Dendritic cell treated with granulocyte-macrophage colony-stimulating factor and Interleukin-4, amounts not matched to agents 40 ng/mL and 50 ng/mL, for 4 days (primary cell): ENCODE measurements around the gene MXRA7.
"Not testable (repeated sequence)": the region's sequence is repeated elsewhere in the genome, so short reads cannot be mapped to it uniquely, and the experiment has no call there.

Source experiments
- H3K27ac Mint-ChIP-seq: one replicate; pipeline ENCODE4 v1.8.0; 2022; ENCODE audit warnings: mild to moderate bottlenecking, mixed read lengths
- H3K27me3 Mint-ChIP-seq: one replicate; pipeline ENCODE4 v1.8.0; 2022; ENCODE audit warnings: mild to moderate bottlenecking, mixed read lengths
- H3K36me3 Mint-ChIP-seq: one replicate; pipeline ENCODE4 v1.8.0; 2022; ENCODE audit warnings: low read depth, mixed read lengths
- H3K4me1 Mint-ChIP-seq: one replicate; pipeline ENCODE4 v1.8.0; 2022; ENCODE audit warnings: low read depth, mixed read lengths
- H3K4me3 Mint-ChIP-seq: one replicate; pipeline ENCODE4 v1.8.0; 2022; ENCODE audit warnings: mild to moderate bottlenecking, moderate library complexity, mixed read lengths
- H3K9me3 Mint-ChIP-seq: one replicate; pipeline ENCODE4 v1.8.0; 2022; ENCODE audit warnings: mixed read lengths
- intact Hi-C: fragments of 100-400 bp; cut with micrococcal nuclease; formaldehyde crosslinking; loops from one replicate; pipeline ENCODE4 v1.15.0; 2022

The MXRA7 gene

DNA sequence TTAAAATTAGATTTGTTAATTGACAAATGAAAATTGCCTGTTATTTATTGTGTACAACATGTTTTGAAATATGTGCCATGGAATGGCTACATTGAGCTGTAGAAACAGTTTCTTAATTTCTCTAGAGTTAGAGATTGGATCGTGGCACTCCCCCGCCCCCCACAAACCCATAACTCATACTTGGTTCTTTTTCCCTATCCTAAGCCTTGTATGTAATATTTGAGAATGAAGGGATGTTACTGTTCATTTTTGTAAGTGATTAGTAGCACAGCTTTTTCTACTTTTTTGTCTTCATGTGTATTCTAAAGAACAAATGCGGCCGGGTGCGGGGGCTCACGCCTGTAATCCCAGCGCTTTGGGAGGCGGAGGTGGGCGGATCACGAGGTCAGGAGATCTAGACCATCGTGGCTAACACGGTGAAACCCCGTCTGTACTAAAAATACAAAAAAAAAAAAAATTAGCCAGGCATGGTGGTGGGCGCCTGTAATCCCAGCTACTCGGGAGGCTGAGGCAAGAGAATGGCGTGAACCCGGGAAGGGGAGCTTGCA is 28.9 kb upstream of the MXRA7 start:
- H3K27me3 Mint-ChIP-seq, intact Hi-C loops, H3K4me3 Mint-ChIP-seq, H3K9me3 Mint-ChIP-seq, H3K27ac Mint-ChIP-seq: not testable (repeated sequence)
- Mint-ChIP-seq H3K36me3 (peaks cover 75% of the 10 kb centered on the region), H3K4me1 (peaks cover 17% of the 10 kb centered on the region)

DNA sequence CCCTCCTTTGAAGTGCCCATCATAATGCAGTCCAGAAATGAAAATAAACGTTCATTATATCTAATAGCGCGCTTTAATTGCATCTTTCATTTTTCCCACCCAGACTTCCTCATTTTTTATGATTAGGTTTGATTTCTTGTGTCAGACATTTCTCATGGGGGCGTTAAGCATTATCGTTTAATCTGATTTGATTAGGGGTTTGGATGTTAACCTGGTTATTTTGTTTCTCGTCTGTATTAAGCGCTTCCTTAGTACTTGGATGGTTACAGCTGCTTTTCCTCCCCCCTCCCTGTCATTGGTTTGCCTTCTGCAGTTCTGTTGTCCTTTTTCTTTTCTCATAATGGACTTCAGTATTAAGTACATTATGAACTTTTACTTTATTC is 27.7 kb upstream of the MXRA7 start:
- Mint-ChIP-seq H3K36me3 (peaks cover 75% of the 10 kb centered on the region), H3K4me1 (peaks cover 29% of the 10 kb centered on the region), H3K9me3 (no peaks in the 10 kb centered on the region), H3K4me3 (peak overlapping the region; percentile 92), H3K27me3 (no peaks in the 10 kb centered on the region), H3K27ac (peak overlapping the region; percentile 96)
- intact Hi-C loops: no loop called here

DNA sequence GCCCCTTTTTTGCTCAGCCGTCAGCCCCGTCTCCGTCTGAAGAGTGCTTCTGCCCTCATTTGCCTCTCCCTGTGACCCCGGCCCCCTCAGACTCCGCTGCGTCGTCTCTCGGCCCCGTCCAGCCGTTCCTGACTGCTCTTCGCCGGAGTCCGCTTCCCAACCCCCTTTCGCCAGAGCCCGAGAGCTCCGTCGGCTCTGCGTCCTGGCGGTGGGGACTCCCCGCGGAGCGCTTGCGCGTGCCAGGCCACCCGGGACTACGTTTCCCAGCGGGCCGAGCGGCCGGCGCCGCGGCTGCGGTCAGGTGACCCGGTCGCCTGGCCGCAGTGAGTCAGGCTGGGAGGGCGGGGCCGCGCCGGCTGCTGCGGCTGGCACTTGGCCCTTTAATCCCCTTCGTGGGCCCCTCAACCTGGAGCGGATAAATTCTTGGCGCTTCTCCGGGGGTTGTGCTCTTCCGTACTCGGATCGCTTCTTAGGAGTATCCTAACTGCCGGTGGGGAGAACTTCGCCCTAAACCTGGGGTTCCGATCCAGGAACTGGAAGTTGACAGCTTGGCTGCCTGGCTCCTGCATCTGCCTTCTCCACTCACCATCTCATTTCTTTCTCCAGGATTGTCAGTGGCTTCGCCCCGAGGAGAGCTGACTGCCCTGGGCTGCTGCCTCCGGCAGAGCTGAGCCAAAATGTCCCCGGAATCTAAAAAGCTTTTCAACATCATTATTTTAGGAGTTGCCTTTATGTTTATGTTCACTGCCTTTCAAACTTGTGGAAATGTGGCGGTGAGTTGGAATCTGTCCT is 27.1 kb upstream of the MXRA7 start, which contains the start of gene MFSD11:
Gene MFSD11 (plus strand): TSS at position 444 of the 792 bp plus-strand sequence. CDS start 234 bp downstream, at position 678.
- H3K4me1 Mint-ChIP-seq: peaks cover 34% of the 10 kb centered on the region
- H3K4me3 Mint-ChIP-seq: peak within 1 kb of the TSS; percentile 92
- H3K36me3 Mint-ChIP-seq: peaks cover 78% of the 10 kb centered on the region
- intact Hi-C loops: loop anchor here (2.0 kb wide), 1 partner anchor 403 kb away; the partner anchor contains the start of gene SEC14L1
- no peaks in the 10 kb centered on the region for H3K9me3 Mint-ChIP-seq
- no peaks in the 10 kb centered on the region for H3K27me3 Mint-ChIP-seq
- H3K27ac Mint-ChIP-seq: peak within 1 kb of the TSS; percentile 96

DNA sequence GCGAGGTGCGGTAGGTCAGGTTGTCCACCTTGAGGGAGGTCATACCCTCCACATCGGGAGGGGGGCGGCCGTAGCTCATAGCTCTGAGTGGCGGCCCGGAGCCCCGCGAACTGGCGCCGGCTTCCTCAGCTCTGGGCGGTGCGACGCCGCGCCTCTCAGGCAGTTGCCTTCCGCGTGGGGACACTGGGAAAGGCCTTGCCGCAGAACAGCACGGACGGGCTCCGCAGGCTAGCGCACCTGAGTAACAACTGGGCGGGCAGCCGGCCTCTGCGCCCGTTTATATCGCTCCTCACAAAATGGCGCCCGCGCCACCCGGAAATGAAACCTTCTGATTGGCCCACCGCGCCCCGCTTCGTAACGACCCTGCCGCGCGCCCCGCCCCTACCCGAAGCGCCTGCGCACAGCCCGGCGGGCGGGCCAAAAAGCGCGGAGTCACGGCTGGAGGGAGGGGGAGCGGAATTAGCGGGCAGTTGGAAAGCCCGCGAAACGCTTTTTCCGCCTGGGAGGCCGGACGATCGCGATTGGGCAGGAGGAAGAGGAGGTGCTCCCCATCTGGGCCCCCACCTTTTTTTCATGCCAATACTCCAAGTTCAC is 26.4 kb upstream of the MXRA7 start, which contains the start of gene SRSF2:
Gene SRSF2 (minus strand): TSS at position 250 of the 594 bp plus-strand sequence. CDS start 171 bp downstream, at position 79.
- intact Hi-C loops: loop anchor here (2.0 kb wide), 1 partner anchor 404 kb away; the partner anchor contains the start of gene SEC14L1
- peaks cover 34% of the 10 kb centered on the region for H3K4me1 Mint-ChIP-seq
- H3K9me3 Mint-ChIP-seq: no peaks in the 10 kb centered on the region
- H3K27ac Mint-ChIP-seq: peak within 1 kb of the TSS; percentile 96
- H3K36me3 Mint-ChIP-seq: peaks cover 78% of the 10 kb centered on the region
- no peaks in the 10 kb centered on the region for H3K27me3 Mint-ChIP-seq
- peak within 1 kb of the TSS; percentile 92 for H3K4me3 Mint-ChIP-seq

DNA sequence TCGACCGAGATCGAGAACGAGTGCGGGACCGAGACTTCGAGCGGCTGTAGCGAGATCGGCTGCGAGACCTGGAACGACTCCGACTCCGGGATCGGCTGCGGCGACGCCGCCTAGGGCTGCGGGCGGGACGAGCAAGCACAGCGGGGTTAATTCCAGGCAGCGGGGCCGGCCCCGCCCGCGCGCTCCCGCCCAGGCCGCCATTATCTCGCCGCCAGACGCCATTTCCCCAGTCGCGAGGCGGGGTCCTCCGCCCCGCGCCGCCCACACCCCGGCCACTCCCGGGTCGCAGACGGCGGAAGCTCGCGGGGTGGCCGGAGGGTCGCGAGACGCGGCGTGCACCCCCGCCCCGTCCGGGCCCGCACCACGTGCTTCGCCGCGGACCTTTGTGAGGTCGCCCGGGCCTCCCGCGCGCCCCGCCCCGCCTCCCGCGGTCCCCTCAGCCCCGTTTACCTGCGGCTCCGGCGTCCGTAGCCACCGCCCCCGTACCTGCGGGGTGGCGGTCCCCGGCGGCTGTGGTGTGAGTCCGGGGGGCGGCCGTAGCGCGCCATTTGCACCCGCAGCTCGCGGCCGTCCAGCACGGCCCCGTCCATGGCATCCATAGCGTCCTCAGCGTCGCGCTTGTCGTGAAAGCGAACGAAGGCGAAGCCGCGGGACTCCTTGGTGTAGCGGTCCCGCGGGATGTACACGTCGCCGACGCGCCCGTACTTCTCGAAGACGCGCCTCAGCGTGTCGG is 25.8 kb upstream of the MXRA7 start:
- intact Hi-C loops: loop anchor here (2.0 kb wide), 1 partner anchor 404 kb away; the partner anchor contains the start of gene SEC14L1
- Mint-ChIP-seq H3K27me3 (no peaks in the 10 kb centered on the region), H3K4me1 (peaks cover 34% of the 10 kb centered on the region), H3K4me3 (peak overlapping the region; percentile 92), H3K27ac (peak overlapping the region; percentile 96), H3K36me3 (peaks cover 78% of the 10 kb centered on the region), H3K9me3 (no peaks in the 10 kb centered on the region)

DNA sequence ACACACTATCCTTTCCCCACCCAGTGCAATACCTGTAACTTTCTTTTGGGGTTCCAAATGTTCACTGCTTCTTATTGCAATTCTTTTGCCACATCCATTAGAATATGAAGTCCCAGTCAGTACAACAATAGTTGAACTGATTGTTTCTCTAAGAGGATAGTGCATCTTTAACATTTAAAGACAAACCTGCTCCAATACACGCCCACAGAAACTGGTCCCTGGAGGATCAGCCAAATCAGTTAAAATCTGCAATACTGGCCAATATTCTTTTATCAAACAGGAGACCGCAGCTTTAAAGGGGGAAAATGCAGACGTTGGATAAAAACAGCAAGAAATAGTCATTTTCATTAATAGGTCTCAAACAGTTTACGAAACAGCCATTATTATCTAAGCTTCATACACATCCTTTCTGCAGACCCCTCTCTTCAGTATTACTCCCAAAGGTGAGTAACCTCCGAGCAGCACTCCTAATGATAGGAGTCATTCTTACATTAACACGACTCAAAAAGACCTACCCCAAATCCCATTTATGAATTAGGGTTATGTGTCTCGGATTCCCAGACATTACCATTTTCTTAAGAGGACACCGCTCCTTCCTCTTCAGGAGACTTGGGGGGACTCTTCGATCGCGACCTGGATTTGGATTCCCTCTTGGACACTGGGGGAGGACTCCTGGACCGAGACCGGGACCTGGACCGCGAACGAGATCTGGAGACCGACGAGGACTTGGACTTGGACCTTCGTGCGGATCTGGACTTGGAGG is 25.0 kb upstream of the MXRA7 start:
- no peaks in the 10 kb centered on the region for H3K27me3 Mint-ChIP-seq
- no peaks in the 10 kb centered on the region for H3K9me3 Mint-ChIP-seq
- H3K36me3 Mint-ChIP-seq: peaks cover 78% of the 10 kb centered on the region
- peak overlapping the region; percentile 96 for H3K27ac Mint-ChIP-seq
- H3K4me1 Mint-ChIP-seq: peaks cover 34% of the 10 kb centered on the region
- intact Hi-C loops: loop anchor here (1.0 to 2.0 kb wide), 2 partner anchors 8 to 405 kb away; partner anchors contain the start of gene SEC14L1
- H3K4me3 Mint-ChIP-seq: peak overlapping the region; percentile 92

DNA sequence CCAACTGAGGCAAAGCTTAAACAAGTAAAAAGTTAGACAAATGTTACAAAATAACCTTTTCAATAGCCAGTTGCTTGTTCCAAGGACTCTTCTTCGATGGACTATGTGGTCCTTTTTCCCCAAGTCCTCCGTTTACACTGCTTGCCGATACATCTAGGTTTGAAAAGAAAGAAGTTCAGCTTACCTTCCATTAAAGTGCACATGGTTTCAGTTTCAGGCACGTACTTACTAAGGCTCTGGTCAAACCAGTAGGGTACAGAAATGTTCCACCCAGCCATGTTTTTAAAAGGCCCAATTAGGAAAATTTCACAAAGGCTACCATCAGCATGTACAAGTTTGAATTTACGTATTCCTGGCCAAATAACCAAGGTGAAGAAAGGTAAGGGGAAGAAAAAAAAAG is 24.2 kb upstream of the MXRA7 start:
- Mint-ChIP-seq H3K27me3 (no peaks in the 10 kb centered on the region), H3K27ac (peak overlapping the region; percentile 96), H3K4me1 (peaks cover 34% of the 10 kb centered on the region), H3K36me3 (peaks cover 84% of the 10 kb centered on the region), H3K9me3 (no peaks in the 10 kb centered on the region), H3K4me3 (peak overlapping the region; percentile 92)
- intact Hi-C loops: loop anchor here (1.0 kb wide), 1 partner anchor 8 kb away; no protein-coding TSS in a partner anchor

DNA sequence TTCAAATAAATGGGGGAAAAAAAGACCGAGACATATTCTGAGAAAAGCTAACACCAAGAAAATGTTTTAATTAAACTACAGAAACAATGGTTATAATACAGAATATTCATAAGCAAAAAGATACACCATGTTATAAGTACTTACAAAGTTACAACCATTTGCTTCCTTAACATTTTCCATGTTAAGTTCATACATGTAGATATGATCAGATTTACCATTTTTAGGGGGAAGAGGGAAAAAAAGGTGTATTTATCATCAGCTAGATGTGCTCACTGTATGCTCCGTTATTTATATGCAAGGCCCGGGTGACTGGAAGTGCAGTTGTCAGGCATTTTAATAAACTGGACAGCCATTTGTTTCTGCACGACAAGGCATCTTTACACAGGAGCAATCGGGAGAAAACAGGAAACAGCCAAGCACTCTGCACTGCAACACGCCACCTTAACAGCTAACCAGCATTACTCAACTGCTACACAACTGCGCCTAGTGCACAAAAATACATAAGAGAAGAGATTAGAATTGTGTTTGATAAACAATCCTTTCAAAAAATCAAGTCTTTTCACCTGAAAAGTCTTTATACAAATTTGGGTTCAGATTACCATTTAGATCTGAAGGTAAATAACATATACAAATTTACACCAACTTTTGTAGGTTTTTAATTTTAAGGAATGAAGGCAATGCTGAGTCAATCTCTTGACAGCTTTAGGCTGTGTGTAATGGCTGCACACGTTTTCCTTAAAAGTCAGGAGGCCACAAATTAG is 23.5 kb upstream of the MXRA7 start:
- H3K36me3 Mint-ChIP-seq: peaks cover 91% of the 10 kb centered on the region

DNA sequence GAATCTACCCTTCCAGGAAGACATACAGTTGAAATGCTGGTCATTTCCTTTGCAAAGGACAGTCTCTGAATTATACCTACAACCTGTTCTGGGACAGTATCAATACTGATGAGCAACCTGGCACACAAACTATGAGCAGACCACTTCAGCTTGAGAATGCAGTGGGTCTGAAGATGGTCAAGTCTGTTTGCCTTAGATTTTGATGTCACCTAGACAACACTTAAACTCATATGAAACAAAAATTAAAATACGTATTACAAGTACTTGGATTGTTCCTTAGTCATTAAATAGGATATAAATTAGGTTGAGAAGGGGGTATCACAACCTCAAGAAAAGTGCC is 22.8 kb upstream of the MXRA7 start:
- Mint-ChIP-seq H3K27me3 (no peaks in the 10 kb centered on the region), H3K36me3 (peaks cover 98% of the 10 kb centered on the region), H3K4me3 (peak overlapping the region; percentile 92), H3K27ac (no peak overlapping the region), H3K9me3 (no peaks in the 10 kb centered on the region), H3K4me1 (peaks cover 29% of the 10 kb centered on the region)
- intact Hi-C loops: no loop called here

More for the DNA sequence above, 23.5 kb upstream of the MXRA7 start:
- no peaks in the 10 kb centered on the region for H3K27me3 Mint-ChIP-seq
- peak overlapping the region; percentile 50 for H3K27ac Mint-ChIP-seq
- peak overlapping the region; percentile 92 for H3K4me3 Mint-ChIP-seq
- intact Hi-C loops: no loop called here
- H3K4me1 Mint-ChIP-seq: peaks cover 34% of the 10 kb centered on the region
- no peaks in the 10 kb centered on the region for H3K9me3 Mint-ChIP-seq

DNA sequence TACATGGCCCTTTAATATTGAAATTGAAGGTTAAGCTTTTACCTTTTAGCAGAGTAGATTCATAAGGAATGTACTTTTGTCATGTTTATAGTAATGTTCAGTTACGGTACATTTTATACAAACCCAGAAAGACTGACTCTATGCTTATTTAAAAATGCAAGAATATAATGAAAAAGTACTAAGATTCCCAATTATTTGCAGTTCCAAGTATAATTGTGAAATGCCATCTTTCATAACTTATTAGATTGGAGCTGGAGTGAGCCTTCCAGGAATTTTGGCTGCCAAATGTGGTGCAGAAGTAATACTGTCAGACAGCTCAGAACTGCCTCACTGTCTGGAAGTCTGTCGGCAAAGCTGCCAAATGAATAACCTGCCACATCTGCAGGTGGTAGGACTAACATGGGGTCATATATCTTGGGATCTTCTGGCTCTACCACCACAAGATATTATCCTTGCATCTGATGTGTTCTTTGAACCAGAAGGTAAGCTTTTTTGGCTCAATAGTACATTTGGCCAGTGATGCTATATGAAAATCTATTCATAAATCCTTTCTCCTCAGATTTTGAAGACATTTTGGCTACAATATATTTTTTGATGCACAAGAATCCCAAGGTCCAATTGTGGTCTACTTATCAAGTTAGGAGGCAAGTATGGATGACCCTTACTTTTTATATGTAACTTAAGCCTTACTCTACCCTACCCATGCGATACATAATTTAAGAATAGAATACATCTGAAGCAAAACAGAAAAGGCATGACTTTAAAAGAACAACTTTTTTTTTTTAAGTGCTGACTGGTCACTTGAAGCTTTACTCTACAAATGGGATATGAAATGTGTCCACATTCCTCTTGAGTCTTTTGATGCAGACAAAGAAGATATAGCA is 22.2 kb upstream of the MXRA7 start:
- no peaks in the 10 kb centered on the region for H3K27me3 Mint-ChIP-seq
- no peak overlapping the region for H3K4me3 Mint-ChIP-seq
- peaks cover 26% of the 10 kb centered on the region for H3K4me1 Mint-ChIP-seq
- no peaks in the 10 kb centered on the region for H3K9me3 Mint-ChIP-seq
- intact Hi-C loops: no loop called here
- H3K36me3 Mint-ChIP-seq: peaks cover 96% of the 10 kb centered on the region
- H3K27ac Mint-ChIP-seq: no peak overlapping the region

DNA sequence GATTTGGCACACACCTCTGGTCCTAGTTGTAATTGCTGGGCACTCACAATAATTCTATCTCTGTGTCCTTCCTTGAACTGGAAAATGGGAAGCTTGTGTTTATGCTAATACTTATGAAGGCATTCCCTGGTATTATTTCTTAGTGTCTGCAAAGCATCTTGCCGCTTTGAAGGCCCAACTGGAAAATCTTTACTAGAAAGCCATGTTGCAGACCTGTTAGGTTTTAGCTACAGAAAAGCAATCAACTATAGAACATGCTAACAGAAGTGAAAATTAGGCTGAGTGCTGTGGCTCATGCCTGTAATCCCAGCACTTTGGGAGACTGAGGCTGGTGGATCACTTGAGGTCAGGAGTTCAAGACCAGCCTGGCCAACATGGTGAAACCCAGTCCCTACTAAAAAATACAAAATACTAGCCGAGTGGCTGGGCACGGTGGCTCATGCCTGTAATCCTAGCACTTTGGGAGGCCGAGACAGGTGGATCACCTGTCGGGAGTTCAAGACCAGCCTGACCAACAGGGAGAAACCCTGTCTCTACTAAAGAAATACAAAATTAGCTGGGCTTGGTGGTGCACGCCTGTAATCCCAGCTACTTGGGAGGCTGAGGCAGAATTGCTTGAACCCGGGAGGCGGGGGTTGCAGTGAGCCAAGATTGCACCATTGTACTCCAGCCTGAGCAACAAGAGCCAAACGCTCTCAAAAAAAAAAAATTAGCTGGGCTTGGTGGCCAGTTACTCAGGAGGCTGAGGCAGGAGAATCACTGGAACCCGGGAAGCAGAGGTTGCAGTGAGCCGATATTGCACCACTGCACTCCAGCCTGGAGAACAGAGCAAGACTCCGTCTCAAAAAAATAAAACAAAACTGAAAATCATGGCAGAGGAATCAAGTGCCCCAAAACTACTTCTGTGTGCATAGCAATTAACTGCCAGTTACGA is 21.3 kb upstream of the MXRA7 start:
- peaks cover 96% of the 10 kb centered on the region for H3K36me3 Mint-ChIP-seq
- intact Hi-C loops: not testable (repeated sequence)

More for the DNA sequence above, 21.3 kb upstream of the MXRA7 start:
- not testable (repeated sequence) for H3K27ac Mint-ChIP-seq, H3K27me3 Mint-ChIP-seq, H3K9me3 Mint-ChIP-seq, H3K4me3 Mint-ChIP-seq
- peaks cover 33% of the 10 kb centered on the region for H3K4me1 Mint-ChIP-seq
